GM18873 (cell line): ENCODE measurements around the gene FUBP3.

Experiments
- ATAC-seq: cut with Tn5 transposase; IDR thresholded peaks from one replicate; pipeline ENCODE4 v1.9.1; 2021; ENCODE audit warnings: mild to moderate bottlenecking, moderate library complexity, moderate number of reproducible peaks; ENCODE audit not compliant: unreplicated experiment, low FRiP score

FUBP3 gene

GRCh38 chr9:130606887-130607600 is 27.7 kb downstream of the FUBP3 start:
- ATAC-seq: no peak

DNA sequence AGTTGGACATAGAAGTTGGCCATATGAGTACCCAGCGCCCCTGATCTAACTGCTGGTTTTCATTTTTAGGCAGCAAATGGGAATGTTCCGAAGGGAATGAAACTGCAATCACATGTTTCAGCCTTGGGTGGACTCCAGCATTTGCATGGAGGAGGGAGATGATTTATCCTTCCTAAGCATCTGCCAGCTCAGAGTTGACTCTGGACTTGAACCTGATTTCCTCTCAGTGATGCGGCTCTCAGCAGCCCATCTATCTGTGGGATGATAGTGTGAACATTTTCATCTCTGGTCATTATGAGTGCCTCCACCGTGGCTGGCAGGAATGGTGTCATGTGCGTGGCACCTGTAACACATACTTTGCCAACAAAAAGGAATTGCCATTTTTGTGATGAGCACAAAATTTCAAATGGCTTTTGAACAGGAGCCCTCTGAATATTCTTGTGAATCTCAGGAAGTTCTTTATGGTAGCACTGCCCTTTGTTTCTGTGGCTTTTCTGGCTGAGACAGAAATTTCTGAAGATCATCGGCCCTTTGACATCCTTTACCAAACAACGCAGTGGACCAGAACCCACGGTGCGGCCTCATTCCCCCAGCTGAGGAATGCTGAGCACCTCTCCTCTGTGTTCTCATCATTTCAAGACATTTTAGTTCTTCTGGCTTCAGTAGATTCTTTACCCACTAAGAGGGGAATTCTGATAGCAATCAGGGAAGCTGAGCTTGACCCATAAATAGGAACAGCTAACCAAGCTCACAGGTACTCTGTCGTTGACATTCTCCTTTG is 28.5 kb downstream of the FUBP3 start:
- no peak for ATAC-seq

DNA sequence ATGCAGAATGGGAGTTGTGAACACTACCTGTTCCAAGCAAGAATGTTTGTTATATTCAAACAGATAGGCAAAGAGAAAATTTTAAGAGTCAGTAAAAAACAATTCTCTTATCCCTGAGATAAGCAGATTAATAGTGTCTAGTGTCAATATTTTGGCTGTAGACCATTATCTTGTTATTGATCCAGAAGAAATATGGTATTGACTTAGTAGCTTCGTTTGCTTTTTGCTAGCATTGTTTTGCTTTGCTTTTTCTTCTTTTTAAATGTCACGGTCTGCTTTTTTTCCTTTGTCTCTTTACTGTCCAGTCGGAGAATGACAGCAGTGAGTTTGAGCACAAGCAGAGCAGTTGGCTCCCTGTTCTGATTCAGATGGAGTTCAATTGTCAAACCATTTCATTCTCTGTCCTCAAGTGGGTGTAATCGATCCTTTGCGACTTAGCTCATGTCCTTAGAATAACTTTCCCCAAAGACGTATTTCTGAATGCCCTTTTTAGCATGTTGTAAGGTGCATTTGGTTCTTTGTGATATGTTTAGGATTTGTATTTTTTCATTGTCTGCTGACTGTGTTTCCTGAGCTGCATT is 29.3 kb downstream of the FUBP3 start:
- no peak for ATAC-seq

DNA sequence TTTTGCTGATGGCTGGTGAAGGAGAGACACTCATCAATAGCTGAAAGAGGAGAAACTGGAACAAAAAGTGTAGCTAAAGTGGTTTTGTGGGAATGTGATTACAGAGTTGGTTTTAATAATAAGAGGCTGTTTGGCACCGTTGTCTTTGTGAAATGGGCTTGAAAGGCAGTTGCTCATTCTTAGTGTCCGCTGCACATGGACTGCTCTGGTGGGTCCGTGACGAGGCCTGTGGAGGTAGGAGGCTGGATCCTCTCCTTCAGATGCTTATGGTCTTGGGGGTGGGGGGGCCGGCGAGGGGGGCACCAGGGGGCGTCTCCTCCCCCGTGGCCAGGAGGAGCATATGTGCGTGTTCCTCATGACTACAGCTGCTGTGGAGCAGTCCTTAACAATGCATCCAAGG is 29.8 kb downstream of the FUBP3 start:
- ATAC-seq: no peak

GRCh38 chr9:130610862-130611707 is 31.7 kb downstream of the FUBP3 start:
- no peak for ATAC-seq

GRCh38 chr9:130616451-130616850 is 37.1 kb downstream of the FUBP3 start:
- ATAC-seq: no peak

- ATAC-seq: no peak
These were observed 44.1 kb downstream of the FUBP3 start for GRCh38 chr9:130623466-130623865.

DNA sequence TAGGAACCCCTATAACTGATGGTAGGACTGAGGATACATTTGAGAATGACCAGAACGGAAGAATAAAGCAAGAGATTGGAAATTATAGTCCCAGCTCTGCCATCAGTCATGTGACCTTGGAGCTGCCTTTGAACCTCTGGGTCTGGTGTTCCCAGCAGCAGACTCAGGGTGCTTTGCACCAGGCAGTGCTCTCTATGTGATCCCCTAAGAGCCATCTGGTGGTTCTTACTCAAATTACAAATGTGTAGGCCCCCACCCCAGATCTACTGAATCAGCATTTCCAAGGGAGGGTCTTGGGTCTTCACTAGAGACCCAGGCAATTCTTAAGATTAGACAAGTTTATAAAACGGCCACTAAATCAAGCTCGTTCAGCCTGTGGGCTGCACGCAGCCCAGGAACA is 44.8 kb downstream of the FUBP3 start:
- no peak for ATAC-seq

DNA sequence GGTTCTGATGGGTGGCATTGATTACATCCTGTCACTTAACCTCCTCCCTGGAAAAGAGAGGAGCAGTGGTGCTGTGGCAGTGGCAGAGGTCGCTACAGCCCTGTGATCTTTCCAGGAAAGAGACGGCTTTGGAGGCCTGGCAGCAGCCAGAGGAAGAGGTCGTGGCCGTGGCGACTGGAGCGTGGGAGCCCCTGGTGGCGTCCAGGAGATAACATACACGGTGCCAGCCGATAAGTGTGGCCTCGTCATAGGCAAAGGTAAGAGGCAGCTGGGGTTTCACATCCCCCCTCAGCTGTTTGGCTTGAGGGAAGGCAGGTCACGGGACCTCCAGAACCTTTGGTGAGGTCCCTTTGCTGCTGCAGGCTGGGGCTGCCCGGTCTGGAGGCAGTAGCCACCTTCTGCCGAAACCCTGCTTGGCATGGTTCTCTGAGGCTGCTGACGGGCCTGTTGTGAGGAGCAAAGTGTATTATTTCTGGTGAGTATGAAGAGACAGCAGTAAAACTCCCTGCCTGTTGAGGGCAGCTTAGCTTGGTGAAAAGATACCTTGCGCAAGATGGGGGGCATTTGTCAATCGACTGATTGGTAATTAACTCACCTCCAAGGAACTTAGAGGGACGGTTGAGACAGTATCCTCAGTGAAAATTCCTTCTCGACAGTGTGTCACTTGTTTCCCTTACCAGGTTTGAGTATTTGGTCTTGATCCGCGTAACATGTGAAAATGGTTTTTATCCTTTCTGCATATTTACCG is 47.0 kb downstream of the FUBP3 start:
- no peak for ATAC-seq

- ATAC-seq: no peak
These were observed 47.7 kb downstream of the FUBP3 start for GRCh38 chr9:130627051-130627450.

- no peak for ATAC-seq
These were observed 48.8 kb downstream of the FUBP3 start for GRCh38 chr9:130627896-130628792.

DNA sequence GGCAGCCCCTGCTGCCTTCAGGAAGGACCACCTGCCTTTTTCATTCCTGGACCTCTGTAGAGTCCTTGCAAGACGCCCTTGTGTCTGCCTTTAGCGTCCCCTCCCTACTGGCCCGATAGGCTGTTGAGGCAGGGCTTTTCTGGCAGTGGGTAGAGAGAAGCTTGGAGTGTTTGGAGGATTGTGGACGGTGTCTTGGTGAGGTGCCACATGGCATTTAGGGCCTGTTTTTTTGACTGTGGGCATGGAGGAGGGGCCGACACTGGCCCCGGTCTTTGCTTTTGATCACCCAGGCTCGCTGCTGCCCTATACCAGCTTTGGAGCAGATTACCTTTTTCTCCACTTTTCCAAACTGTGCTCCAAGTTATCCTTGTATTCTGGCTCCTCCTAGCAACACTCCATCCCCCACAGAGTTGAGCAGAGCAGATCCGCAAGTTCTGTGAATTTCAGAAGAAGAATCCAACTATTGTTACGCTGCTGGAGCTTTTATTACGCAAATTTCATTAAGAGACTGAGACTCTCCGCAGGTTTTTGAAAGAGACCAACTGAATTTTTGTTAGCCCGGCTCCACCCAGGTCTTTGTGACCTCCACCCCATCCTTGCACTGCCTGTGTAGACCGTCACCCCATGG is 50.2 kb downstream of the FUBP3 start:
- no peak for ATAC-seq

- no peak for ATAC-seq
These were observed 50.7 kb downstream of the FUBP3 start for GRCh38 chr9:130630071-130630450.

- no peak for ATAC-seq
These were observed 51.3 kb downstream of the FUBP3 start for GRCh38 chr9:130630506-130631330.

GRCh38 chr9:130631331-130632080 is 52.1 kb downstream of the FUBP3 start:
- no peak for ATAC-seq

DNA sequence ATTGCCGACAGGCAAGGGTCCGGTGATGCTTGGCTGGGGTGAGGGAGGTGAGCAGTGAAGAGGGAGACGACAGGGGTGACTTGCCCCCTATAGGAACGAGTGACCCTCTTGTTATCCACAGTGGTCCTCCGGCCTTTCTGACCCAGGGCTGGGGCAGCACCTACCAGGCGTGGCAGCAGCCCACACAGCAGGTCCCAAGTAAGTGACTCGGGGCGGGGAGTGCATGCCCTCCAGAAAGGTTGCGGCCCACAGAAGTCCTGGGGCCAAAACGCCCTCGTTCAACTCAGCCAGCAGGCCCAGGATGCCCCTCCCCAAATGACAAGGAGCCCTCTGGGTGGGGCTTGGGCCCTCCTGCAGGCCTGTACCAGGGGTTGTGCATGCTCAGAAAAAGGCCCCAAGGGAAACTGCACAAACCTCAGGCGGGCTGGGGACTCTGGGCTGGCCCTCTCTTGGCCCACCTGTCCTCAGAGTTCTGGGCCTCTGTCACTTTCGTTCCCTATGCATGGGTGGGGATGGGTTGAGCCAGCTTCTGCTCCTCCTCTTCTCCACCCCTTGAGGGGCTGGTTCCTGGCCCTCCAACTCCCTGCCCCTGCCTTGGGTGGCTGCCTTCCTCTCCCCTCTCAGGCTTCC is 52.8 kb downstream of the FUBP3 start:
- no peak for ATAC-seq

DNA sequence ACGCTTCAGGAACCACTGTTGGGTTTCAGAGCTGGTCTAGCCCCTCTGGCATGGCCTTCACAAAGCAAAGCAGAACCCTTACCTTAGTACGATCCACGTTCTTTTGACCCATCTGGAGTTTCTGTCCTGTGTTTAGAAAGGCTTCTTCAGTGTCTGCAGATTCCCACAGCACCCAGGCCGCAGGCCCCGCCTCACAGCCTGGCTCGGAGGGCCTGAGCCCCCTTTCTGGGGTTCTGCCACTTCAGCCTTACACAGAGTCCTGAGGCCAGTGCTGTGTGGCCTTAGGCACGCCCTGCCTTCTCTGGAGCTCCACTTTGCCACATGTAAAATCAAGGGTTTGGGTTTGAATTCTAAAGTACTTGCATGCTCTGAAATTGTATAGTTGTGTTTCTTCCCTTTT is 53.5 kb downstream of the FUBP3 start:
- ATAC-seq: no peak
